ENCODE results near the gene GABBR1.

GABBR1 gene

GRCh38 chr6:29628419-29629281 lies 4.3 kb downstream of the GABBR1 start (continued):
- TF ChIP-seq ZNF274 (IDR thresholded peaks at IDR 0.05; ENCODE audit: low read length) (no peak), ZNF274 (tag by site-specific recombination; IDR thresholded peaks at IDR 0.05; ENCODE audit: borderline replicate concordance) (no peak), RBAK (tag by site-specific recombination; IDR thresholded peaks at IDR 0.05) (0 out of 2 replicates have a peak, but pooled peaks have one; percentile 39), PATZ1 (tag by site-specific recombination; IDR thresholded peaks at IDR 0.05) (peak; percentile 25), ZNF398 (tag by site-specific recombination; IDR thresholded peaks at IDR 0.05) (peak; percentile 84), ZNF585B (tag by site-specific recombination; IDR thresholded peaks at IDR 0.05) (no peak), ZNF571 (tag by site-specific recombination; IDR thresholded peaks at IDR 0.05) (no peak), ZNF157 (tag by site-specific recombination; IDR thresholded peaks at IDR 0.05) (peak; percentile 57; the same call in 1 of the 2 replicates), INSM2 (tag by site-specific recombination; IDR thresholded peaks at IDR 0.05) (no peak), ZNF404 (tag by site-specific recombination; IDR thresholded peaks at IDR 0.05) (no peak), MYNN (tag by site-specific recombination; IDR thresholded peaks at IDR 0.05; ENCODE audit: borderline replicate concordance) (no peak; the same call in 1 of the 2 replicates), YY2 (tag by site-specific recombination; IDR thresholded peaks at IDR 0.05) (no peak), ZNF324 (tag by site-specific recombination; IDR thresholded peaks at IDR 0.05) (0 out of 2 replicates have a peak, but pooled peaks have one; percentile 50), TRIM28 (IDR thresholded peaks at IDR 0.05; ENCODE audit: borderline replicate concordance, low read length) (no peak), ZNF146 (tag by site-specific recombination; IDR thresholded peaks at IDR 0.05) (no peak; the same call in 1 of the 2 replicates), ZNF561 (tag by site-specific recombination; IDR thresholded peaks at IDR 0.05; ENCODE audit: borderline replicate concordance) (peak; percentile 46; the same call in 1 of the 2 replicates), ZBTB17 (tag by site-specific recombination; IDR thresholded peaks at IDR 0.05) (peak; percentile 87), ZNF423 (tag by site-specific recombination; IDR thresholded peaks at IDR 0.05) (0 out of 2 replicates have a peak, but pooled peaks have one; percentile 68), ZNF169 (tag by site-specific recombination; IDR thresholded peaks at IDR 0.05) (no peak), ZNF843 (tag by site-specific recombination; IDR thresholded peaks at IDR 0.05) (peak; percentile 77), ZNF24 (tag by site-specific recombination; IDR thresholded peaks at IDR 0.05) (no peak; the same call in 1 of the 2 replicates), ZNF155 (tag by site-specific recombination; IDR thresholded peaks at IDR 0.05) (no peak), ZNF2 (tag by site-specific recombination; IDR thresholded peaks at IDR 0.05) (peak; percentile 83), ZNF221 (tag by site-specific recombination; IDR thresholded peaks at IDR 0.05; ENCODE audit: borderline replicate concordance) (no peak), ZNF37A (tag by site-specific recombination; IDR thresholded peaks at IDR 0.05) (no peak), ZEB2 (tag by site-specific recombination; IDR thresholded peaks at IDR 0.05) (no peak), ZBTB44 (tag by site-specific recombination; IDR thresholded peaks at IDR 0.05) (no peak), ZNF670 (tag by site-specific recombination; IDR thresholded peaks at IDR 0.05; ENCODE audit: low read depth) (no peak), ZNF76 (tag by site-specific recombination; IDR thresholded peaks at IDR 0.05; ENCODE audit: borderline replicate concordance, low read depth) (0 out of 2 replicates have a peak, but pooled peaks have one; percentile 19), ZNF596 (tag by site-specific recombination; IDR thresholded peaks at IDR 0.05) (no peak), ZNF544 (tag by site-specific recombination; IDR thresholded peaks at IDR 0.05) (no peak)
- TF ChIP-seq, protein P1, sequence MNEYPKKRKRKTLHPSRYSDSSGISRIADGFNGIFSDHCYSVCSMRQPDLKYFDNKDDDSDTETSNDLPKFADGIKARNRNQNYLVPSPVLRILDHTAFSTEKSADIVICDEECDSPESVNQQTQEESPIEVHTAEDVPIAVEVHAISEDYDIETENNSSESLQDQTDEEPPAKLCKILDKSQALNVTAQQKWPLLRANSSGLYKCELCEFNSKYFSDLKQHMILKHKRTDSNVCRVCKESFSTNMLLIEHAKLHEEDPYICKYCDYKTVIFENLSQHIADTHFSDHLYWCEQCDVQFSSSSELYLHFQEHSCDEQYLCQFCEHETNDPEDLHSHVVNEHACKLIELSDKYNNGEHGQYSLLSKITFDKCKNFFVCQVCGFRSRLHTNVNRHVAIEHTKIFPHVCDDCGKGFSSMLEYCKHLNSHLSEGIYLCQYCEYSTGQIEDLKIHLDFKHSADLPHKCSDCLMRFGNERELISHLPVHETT (tag by site-specific recombination; IDR thresholded peaks at IDR 0.05) = peak; percentile 62; the same call in 1 of the 2 replicates

All from HEK293 (cell line).